SW 1271 (cell line): ENCODE data around the gene PARD3B.

ENCODE experiments used
- DNase-seq, 2 experiments: peaks; one replicate each; lab custom pipeline; 2025; lab: John Stamatoyannopoulos, UW

The PARD3B gene

DNA sequence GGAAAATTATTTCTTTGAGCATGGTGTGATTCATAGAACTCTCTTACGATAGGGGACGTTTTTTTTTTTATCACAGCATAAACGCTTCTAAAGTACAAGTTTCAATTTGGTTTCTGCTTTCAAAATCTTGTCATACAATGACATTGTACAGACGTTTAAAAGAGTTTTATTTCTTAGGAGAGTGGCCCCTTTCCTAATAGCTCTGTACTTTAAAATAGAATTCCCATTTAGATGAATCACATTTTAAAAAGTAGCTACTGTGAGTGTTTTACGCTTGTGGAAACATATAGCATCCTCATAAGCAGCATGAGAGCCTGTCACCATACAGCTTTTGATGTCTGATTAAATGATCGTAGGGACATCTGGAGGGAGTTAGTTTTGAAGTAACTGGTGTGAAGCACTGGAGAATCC, 510.9 kb downstream of the PARD3B start:
- DNase-seq: no peak

DNA sequence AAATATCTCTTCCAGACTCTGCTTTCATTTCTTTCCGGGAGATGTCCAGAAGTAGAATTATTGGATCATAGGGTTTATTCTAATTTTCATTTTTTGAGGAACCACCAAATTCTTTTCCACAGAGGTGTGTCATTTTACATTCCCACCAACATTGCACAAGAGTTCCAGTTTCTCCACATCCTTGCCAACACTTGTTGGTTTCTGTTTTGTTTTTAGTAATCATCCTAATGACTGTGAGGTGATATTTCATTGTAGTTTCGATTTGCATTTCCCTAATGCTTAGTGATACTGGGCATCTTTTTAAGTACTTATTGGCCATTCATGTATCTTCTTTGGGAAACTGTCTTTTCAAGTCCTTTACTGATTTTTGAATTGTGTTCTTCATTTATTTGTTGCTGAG, 513.1 kb downstream of the PARD3B start:
- DNase-seq: no peak

DNA sequence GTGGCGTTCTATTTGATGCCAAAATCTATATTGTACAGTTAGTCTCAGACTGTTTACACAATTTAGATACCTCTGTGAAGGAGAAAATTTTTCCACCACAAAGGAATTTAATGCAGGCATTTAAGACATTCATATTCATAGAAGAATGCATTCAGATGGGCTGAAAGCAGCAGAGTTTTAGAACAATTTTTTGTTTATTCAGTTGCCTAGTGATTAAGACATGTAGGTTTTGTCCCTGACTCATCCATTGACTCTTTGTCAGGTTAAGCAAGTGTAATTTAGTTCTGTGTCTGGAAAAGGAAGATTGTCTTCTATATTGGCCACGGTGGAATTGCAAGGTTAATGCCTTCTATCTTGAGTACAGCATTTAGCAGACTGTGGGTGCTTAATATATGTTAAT, 515.0 kb downstream of the PARD3B start:
- no peak for DNase-seq

- DNase-seq: no peak
Measured at GRCh38 chr2:205066081-205066480, 520.8 kb downstream of the PARD3B start.

DNA sequence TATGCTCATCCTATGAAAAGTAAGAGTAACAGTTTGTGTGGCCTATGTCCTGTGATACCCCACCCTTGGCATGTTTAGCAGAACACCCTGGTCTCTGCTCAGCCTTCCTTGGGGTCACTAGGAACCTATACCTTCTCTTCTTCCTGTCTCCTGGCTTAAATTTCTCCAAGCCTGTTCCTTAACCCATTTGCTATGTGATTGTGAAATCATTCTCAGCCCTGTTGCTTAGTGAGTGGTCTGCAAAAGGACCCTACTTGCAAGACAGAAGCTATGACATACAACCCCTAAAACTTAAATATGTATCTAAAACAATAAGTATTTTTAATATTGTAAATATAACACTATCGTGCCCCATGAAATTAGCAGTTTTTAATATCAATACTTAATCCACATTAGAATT, 524.7 kb downstream of the PARD3B start:
- no peak for DNase-seq

DNA sequence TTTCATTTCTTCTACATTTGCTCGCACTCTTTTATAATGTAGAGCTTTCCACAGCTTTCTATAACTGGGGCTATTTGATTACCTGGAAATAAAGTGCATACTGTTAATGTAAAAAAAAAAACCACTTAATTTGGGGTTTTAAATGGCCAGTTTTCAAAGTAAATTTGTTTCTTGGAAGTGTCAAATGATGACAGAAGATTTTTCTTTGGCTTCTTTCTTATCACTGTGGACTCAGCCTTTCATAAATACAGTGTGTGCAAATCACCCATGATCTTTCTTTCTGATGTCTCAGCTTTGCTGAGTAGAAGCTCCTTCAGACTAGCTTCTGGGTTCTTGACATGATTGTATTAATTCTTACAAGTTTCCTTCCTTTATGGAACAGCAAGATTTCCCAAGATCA, 525.6 kb downstream of the PARD3B start:
- DNase-seq: no peak

- DNase-seq: no peak
Measured at GRCh38 chr2:205073433-205074020, 528.3 kb downstream of the PARD3B start.

DNA sequence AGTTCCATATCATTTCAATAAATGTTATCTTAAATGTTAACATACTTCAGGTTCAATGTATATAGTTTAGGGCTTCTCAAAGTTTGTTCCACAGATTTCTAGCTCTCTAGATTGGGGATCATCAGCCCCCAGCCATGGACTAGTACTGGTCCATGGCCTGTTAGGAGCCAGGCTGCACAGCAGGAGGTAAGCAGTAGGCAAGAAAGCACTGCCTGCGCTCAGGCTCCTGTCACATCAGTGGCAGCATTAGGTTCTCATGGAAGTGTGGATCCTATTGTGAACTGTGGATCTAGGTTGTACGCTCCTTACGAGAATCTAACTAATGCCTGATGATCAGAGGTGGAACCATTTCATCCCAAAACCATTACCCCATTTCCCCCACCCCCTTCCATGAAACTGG, 531.1 kb downstream of the PARD3B start:
- no peak for DNase-seq

- DNase-seq: no peak
Measured at GRCh38 chr2:205077159-205077558, 531.9 kb downstream of the PARD3B start.

GRCh38 chr2:205078762-205079161, 533.5 kb downstream of the PARD3B start:
- DNase-seq: no peak

GRCh38 chr2:205079173-205079572, 533.9 kb downstream of the PARD3B start:
- no peak for DNase-seq

DNA sequence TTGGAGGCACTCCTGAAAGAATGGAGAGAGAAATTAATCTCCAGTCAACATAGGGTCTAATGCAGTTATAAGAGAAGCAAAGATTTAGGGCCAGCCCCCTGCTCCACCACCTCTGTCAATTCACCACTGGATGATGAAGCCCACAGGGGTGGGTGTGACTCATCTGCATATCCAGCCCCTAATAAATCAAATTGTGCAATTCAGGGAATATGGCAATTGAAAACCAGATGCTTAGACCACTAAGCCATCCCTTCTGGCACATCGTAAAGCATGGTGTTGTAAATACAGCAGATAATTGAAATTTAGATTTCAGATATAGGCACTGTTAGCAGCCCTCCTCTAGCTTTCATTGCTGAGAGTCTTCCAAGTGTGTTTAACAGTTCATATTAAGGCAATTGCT, 541.4 kb downstream of the PARD3B start:
- no peak for DNase-seq

- DNase-seq: no peak
Measured at GRCh38 chr2:205087862-205088261, 542.6 kb downstream of the PARD3B start.

DNA sequence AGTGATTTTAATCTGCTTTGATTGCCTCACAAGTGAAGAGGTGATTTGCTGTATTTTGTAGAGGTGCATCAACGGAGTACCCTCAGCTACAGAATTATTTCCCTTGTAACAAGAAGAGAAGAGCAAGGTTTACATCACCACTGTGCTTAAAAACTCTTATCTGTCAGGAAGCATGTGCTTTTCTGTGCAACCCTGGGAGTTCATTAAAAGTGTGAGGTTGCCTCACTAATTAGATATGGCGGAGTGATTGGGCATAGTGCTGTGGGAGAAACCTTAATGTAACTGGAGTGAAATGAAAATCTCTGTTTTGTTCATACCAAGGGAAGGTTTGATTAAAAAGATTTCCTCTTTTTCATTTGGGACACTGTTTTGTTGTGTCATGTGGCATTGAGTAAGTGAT, 544.7 kb downstream of the PARD3B start:
- no peak for DNase-seq

- no peak for DNase-seq
Measured at GRCh38 chr2:205091411-205091810, 546.1 kb downstream of the PARD3B start.

DNA sequence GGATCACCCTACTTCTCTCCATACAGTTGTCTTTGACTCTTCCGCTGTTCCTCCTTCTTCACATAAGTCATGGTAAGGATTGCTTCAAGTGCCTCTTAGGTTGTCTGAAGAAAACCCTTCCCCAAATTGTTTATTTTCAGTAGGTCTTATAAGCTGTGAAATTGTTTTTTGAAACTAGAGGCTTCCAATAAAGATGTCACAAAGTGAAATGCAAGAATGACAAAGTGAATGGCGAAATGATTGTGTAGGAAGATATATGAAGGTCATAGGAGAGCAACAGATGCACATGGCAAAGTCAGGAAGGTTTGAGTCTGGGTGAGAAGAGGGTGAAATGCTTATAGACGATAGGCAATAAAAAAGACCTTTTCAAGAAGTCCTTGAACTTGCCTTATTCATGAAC, 548.8 kb downstream of the PARD3B start:
- DNase-seq: no peak

GRCh38 chr2:205103699-205104098, 558.4 kb downstream of the PARD3B start:
- DNase-seq: no peak

DNA sequence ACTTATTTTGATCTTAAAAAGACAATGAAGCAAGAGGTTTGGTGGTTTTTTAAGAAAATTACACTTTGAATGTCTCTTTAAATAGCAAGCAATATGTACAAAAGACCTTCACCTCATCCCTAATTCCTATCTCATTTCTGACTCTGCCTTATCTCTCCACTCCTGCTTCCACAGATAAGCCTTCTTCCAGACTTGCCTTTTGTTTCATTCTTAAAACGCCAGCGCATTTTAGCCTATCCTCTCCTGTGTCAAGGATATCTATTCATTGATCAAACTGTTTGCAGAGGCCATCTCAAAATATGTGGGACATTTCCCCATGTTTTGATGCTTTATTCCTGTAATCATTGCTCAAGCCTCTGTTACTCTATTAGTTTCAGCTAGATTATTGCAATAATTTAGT, 562.5 kb downstream of the PARD3B start:
- DNase-seq: no peak

GRCh38 chr2:205115511-205115910, 570.2 kb downstream of the PARD3B start:
- no peak for DNase-seq

DNA sequence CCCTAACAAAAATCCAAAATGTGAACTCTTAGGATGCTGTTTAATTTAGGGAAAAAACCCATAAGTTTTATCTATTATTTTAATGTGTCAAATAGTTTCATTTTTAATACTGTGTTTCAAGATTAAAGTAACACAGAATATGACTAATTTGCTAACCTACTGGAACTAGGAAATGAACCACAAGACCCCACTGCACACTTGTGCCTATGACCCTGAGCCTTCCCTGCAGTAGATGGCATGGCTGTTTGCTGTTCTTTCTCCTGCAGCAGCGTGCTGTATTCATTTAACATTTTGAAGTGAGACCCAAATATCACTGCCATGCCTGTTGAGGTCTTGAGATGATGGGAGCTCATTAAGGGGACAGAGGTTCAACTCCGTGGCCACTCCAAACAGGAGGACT, 571.9 kb downstream of the PARD3B start:
- DNase-seq: no peak

- DNase-seq: no peak
Measured at GRCh38 chr2:205119136-205119535, 573.9 kb downstream of the PARD3B start.

DNA sequence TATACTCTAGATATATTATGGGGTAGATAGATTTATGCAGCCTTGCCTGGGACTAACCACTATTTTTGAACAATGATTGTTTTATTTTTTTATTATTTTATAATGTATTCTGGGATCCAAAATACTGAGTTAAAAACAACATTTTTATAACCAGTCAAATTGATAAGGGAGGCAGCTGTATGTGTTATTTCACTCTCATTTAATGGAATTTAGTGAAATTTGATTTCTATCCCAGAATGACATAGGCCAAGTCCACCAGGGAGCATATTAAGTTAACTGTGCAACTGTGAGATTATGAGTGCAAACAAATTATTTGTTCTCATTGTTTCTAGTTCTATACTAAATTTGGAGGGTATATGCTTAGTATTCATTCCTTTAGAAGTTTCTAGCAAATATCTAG, 583.5 kb downstream of the PARD3B start:
- DNase-seq: no peak

DNA sequence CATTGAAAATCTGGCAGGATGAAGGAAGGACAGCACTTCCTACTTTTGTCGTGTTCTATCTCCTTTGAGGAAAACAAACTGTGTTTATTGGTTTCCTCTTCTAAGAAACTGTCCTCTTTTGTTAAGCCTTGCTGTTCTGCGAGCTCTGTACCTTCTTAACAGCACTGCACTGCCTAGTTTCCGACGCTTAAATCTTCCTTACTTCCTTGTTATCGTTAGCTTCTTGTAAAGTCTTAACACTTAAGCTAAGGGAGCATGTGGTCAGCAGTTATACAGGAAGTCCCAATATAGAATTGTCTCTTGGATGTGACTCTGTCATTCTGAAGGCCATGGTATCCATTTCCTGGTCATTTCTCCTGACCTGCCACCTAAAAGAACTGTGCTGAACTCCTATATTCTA, 584.3 kb downstream of the PARD3B start:
- no peak for DNase-seq

GRCh38 chr2:205130111-205130829, 585.0 kb downstream of the PARD3B start:
- DNase-seq: no peak
